HK-2 (cell line): ENCODE results near the gene MEIOB.

Experiments
- DNase-seq: peaks from one replicate; pipeline ENCODE4 v3.0.0-alpha.2; 2018; ENCODE audit not compliant: unreplicated experiment

Gene MEIOB

DNA sequence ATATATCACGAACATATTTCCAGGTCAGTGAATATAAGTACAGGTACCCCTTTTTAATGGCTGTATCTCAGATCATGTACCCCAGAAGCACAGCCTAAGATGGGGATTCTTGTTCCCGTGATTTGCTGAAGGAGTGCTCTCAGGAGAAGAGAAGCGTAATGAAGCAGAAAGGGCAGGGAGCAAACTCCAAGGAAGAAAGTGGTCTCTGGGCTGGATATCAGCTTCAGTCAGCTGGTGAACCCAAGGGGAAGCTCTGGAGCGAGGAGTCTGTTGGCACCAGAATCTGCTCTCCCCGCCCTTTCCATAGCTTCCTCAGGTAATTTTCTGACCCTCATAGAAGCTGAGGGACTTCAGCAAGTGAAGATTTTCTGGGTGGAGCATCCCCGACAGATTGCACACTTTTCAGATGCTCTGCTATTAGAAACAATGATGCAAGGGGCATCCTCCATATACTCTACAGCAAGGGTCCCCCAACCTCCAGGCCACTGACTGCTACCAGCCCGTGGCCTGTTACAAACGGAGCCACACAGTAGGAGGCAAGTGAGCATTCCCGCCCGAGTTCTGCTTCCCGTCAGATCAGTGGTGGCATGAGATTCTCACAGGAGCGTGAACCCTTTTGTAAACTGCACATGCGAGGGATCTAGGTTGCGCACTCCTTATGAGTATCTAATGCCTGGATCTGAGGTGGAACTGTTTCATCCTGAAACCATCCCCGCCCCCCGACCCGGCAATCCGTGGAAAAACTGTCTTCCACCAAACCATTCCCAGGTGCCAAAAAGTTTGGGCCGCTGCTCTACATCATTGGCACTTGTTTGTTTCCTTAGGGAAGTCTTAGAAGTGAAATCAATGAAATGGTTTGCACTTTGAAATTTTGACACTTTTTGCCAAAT, 40.5 kb downstream of the MEIOB start:
- no peak for DNase-seq

DNA sequence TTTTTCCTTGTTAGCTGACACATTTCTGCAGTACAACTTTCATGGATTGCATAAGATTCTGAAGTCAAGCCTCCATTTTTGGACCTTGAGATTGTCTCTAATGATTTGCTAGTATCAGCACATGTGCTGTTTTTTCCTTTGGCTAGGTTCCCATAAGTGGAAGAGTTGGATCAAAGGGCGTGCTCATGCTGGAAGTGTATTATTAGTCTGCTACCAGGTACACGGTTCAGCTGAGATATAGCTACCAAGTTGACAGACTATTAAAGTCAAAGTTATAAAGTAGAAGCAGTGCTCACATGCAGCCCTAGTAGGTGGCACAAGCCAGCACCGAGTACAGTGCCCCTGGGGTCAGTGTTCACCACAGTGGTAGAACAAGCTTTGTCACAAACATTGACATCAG, 41.8 kb downstream of the MEIOB start:
- no peak for DNase-seq

DNA sequence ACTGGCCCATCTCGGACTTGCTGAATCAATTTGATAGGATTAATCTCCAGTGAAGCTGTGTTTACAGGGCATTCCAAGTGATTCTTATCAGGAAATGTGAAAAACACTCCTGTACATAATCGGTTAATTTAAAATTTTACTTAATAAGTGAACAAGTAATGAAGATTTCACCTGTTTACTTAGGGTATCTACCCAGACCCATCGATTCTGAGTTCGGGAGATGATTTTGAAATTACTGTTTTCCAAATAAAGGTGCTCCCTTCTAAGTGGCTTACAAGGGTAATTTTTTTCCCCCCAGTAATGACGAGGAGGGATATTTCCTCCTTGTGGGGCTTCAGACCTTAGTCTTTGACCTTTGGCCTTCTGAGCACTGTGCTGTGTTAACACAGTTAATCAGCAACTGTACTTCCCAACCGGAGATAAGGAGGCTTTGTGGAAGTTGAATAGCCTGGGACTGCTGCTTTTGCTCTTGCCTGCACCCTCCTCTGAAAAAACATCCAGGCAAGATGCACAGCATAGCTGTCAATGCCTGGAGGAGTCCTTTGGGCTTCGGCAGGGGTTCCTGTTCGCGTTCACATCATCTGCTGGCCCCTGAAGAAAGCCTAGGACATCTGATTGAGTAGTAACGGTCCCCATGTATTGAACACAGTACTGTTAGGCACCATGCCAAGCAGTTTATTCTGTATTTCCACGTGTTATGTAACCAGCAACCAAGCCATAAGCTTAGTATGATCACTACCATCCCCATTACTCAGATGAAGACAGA, 43.1 kb downstream of the MEIOB start:
- DNase-seq: no peak

DNA sequence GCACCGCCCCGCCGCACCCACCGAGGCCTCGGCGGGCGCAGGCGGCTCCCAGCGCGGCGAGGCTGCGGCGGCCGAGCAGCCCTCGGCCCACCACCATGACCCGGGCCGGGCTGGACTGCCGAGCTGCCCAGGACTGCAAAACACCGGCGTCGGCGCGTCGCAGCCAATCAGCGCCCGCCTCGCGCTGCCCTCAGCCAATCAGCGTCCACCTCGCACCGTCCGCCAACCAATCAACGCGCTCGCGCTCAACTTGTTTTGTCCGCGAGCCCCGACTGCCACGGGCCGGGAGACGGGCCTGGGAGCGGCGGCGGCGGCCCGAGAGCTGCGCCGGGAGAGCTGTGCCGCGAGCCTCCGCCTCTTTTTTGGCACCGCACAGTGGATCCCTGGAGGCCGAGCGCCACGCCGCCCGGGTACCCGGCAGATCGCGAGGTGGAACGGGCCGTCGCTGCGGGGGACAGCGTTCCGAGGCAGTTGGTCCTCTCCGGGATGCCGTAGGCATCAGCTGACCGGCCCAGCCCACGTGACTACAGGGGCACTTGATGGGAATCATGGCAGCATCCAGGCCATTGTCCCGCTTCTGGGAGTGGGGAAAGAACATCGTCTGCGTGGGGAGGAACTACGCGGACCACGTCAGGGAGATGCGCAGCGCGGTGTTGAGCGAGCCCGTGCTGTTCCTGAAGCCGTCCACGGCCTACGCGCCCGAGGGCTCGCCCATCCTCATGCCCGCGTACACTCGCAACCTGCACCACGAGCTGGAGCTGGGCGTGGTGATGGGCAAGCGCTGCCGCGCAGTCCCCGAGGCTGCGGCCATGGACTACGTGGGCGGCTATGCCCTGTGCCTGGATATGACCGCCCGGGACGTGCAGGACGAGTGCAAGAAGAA, 45.0 kb downstream of the MEIOB start, which contains the start of the genes FAHD1 and HAGH:
FAHD1 (plus strand) TSS at position 516 of the 883 bp plus-strand sequence; CDS start at position 549, 33 bp downstream.
HAGH (minus strand) TSS at position 135 of the 883 bp plus-strand sequence; CDS start at position 97, 38 bp downstream.
- DNase-seq: peak; percentile 90

DNA sequence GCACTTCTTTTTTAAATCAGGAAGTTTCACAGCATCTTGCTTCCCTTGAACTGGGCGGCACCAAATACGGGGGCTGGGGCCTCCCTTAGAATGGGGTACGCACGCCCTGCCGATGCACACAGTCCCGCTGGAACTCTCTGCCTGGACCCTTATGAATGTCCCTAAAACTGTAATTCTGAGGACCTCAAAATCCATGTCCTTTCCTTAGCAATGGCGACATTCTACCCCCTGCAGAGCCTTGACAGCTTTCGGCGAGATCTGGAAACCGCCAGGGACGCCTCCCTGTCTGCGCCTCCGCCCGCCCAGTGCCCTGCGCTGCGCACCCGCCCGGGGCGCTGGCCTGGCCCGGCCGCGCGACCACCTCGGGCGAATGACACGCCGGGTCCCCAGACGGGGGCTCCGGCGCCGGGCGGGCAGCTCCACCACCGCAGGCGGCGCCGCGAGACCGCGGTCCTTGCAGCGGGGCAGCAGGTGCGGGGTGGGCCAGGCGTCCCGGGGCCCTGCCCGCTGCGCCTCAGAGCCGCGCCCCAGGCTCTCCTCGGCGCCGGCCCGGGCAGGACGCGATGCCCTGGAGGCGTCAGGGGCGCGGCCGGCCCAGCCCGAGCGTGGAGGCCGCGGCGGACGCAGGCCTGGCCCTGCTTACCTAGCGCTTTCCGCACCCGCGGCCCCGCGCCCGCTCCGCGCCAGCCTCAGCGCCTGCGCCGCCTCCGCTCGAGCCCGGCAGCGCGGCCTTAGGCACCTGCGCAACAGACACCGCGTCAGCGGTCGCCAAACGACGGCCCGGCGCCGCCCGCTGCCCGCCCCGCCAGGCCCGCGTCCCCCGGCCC, 45.9 kb downstream of the MEIOB start:
- DNase-seq: peak; percentile 38

DNA sequence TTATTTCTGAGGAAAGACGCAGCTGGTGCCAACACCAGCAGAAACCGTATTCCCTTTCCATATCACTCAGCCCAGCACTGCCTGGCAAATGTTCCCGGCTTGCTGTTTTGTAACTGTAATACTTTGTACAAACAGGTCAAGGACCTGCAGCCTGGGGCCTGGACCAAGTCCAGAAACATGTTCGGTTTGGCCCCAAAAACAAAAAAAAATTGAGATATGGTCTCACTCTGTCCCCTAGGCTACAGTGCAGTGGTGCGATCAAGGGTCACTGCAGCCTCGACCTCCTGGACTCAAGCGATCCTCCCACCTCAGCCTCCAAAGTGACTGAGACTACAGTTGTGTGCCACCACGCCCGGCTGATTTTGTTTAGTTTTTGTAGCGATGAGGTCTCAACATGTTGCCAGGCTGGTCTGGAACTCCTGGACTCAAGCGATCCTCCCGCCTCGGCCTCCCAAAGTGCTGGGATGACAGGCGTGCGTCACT, 46.5 kb downstream of the MEIOB start:
- no peak for DNase-seq

DNA sequence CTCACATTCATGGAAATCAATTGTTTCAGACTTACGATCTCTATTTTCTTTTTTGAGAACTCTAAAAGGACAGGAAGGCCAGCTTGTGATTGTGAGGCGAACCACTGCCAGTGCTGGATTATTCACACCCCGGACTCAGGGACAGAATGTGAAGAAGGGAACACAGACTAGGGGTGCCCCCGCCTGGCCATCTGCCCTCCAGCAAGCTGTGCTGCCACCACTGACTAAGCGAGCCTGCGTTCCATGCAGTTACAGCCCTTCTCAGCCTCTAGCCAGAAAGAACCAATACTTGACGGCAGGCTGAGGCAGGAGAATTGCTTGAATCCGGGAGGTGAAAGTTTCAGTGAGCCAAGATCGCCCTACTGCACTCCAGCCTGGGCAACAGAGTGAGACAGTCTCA, 48.1 kb downstream of the MEIOB start:
- DNase-seq: peak; percentile 25

DNA sequence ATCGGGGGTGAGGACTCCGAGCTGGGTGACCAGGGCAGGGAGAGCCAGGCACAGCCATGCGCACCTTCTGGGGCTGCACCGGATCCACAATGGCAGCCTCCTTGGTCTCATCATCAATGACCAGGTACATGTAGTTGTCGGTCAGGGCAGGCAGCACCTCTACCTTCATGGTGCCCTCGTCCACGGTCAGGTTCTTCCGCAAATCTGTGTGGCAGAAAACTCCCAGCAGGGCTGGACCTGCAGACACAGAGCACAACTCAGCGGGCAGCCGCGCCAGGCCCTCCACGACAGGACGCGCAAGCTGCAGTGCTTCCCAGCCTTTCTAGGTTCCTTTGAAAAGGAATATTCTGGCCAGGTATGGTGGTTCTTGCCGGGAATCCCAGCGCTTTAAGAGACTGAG, 49.2 kb downstream of the MEIOB start:
- no peak for DNase-seq

DNA sequence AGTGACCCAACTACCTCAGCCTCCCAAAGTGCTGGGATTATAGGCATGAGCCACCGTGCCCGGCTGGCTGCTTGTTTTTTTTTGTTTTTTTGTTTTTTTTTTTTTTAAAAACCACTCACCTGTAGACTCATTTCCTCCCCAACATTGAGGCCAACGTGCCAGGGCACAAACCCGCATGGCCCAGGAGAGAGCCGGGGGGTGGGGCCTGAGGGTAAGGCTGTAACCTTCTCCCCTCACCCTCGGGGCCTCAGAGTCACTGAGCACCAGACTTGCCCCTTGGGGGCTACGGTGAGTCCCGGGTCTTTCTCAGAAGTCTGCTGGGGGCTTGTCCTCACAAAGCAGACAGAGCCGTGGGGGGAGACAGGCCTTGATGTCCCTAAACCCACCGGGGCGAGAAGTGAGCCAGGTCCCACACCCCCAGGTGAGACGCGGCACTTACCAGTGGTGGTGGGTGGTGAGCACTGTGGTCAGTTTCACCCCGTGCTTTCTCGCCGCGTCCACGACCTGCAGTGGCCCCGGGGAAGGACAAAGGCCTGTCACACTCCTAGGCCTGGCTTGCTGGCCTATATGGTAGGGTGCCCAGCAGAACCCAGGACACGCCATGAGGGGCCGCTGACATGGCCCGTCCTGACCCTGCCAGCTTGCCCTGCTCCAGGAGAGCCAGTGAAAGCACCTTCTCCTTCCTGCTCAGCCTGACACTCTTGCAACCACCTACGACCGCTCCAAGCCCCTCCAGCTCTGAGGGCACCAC, 49.9 kb downstream of the MEIOB start:
- no peak for DNase-seq

DNA sequence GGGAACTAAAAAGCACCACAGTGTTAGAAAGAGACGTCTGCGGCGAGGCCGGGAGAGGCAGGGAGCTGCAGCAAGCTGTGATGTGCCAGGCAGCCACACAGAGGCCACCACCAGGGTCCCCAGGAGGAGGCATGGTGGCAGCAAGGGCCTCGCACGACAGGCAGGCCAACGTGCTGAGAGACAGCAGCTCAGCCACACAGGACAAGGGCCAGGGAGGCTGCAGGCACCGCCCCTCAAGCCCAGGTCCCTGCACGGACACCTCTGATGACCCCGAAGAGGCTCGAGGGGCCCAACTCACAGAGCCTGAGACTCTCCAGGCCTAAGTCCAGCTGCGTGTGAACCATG, 51.0 kb downstream of the MEIOB start:
- DNase-seq: no peak

DNA sequence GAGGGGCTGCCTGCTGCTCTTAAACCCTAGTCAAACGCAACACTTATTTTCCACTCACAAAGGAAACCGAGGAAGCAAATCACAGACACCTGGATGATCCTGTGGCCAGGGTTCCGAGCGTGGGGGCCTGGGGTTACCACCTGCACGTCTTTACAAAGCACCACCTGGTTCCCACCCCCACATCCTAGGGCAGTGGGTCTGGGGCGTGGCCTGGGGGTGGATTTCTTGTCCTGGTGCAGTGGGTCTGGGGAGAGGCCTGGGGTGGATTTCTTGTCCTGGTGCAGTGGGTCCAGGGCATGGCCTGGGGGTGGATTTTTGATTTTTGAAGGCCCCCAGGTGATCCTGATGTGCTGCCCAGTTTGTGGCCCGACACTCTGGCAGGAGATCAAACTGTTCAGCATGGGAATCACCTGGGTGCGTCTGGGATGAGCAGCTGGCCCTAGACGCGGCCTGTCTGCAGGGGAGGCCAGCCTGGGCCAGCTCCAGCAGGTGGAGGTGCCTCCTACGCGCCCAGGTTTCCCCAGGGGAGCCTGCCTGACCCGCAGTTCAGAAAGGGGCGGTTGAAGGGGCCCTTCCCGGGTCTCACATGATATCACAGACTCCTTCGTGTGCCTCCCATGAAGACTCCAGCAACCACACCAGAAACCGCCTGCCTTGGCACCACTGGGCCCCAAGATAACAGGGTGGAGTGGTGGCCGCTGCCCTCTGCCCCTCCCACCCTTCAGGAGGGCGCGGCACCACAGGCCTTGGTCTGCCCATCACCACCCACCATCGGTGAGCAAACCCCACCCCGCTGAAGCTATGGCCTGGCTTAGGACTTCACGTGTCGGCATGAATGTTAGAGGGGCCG, 51.6 kb downstream of the MEIOB start:
- DNase-seq: no peak

DNA sequence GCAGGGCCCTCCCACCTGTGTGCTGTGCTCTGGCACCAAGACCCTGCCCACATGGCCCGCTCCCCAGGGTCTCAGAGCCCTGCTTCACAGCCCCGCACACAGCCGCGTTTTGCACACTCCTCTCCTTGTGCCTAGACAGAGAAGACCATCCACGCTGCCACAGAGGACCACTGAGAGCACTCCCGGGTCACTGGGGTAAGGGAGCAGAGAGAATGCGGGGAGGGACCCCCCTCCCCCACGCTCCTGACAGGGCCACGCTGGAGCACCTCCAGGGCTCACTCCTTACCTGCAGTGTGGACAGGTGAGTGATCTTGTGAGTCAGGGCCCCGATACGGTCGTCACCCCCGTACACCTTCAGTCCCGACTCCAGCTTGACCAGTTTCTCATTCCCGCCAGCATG, 52.4 kb downstream of the MEIOB start:
- no peak for DNase-seq

DNA sequence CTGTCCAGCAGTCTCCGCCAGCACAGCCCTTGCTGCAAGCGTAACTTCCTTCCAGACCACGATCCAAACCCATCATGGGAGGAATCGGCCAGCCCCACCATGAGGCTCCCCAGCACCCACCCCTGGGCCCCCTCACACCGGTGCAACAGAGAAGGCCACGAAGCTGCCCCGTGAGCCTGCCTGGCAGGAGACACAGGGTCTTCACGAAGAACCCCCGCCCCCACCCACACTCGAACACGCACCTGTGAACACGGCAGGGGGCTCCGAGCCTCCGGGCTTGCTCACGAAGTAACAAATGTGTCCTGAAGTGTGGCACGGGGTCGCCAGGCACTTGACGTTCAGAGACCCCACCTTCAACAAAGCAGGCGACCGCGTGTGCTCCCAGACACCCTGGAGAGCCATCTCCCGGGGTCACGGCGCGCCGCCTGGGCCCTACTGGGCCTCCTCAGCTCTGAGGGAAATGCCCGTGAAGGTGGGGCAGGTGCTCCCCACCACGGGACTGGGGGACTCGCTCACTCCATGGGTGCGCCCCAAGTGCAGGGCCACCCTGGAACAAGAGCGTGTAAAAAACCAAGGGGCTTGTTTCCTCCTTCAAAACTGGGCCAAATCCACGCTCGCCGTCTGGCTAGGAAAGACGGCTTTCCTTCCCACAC, 53.0 kb downstream of the MEIOB start:
- no peak for DNase-seq

DNA sequence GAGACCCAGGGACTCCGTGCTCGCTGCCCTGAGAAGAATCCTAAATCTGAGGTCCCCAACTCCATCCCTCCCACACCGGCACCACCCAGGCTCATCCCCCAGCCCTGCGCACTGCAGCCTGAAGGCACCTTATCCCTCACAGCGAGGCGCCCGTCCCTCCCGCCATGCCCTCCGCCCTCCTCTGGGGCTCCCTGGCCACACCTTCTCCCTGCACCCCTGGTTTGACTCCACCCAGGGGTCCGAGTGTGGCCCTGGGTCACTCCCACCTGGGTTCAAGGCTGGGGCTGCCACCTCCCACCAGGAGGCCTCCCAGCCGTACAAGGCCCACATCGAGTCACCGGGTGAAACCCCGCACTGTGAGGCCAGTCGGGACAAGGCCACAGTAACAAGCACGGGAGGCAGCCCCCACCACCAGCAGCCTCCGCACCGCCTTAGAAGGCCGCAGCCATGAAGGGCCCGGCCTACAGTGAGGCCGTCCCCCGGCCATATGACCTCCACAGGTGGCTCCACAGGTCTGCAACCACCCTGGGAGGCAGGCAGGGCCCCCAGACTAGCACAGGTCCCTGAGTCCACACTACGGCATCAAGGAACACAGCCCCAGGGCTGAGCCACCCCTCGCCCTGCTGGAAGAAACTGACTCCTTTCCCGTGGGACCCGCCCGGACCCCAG, 53.6 kb downstream of the MEIOB start:
- DNase-seq: no peak

DNA sequence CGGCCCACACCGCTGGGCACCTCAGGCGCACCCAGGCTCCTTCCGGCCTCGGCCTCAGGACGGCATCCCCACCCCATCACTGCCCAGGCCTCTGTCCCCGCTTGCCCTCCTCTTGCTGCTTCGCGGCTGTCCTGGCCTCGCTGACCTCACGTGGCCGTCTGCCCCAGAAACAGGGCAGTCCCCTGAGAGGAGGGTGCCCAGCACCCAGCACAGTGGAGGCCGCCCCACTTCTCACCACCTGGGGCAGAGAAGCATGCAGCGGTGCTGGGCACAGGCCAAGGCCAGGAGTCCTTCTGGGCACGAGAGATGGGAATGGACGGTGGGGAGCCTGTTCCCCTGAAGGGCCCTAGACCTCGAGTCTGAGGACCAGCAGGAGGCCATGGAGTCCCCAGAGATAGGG, 54.2 kb downstream of the MEIOB start:
- no peak for DNase-seq

DNA sequence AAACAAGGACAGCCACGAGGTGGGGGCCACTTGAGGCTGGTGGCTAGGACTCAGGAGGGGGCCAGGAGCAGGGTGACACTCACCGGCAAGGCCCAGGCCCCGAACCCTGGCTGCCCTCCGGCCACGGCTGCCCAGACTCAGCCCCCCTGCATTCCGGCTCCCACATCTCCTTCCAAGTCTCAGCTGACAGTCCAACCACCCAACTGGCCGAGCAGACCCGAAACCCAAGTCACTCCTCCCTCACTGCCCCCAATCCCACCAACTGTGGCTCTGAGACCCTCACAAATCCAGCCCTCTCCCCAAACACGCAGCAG, 54.7 kb downstream of the MEIOB start:
- DNase-seq: no peak

DNA sequence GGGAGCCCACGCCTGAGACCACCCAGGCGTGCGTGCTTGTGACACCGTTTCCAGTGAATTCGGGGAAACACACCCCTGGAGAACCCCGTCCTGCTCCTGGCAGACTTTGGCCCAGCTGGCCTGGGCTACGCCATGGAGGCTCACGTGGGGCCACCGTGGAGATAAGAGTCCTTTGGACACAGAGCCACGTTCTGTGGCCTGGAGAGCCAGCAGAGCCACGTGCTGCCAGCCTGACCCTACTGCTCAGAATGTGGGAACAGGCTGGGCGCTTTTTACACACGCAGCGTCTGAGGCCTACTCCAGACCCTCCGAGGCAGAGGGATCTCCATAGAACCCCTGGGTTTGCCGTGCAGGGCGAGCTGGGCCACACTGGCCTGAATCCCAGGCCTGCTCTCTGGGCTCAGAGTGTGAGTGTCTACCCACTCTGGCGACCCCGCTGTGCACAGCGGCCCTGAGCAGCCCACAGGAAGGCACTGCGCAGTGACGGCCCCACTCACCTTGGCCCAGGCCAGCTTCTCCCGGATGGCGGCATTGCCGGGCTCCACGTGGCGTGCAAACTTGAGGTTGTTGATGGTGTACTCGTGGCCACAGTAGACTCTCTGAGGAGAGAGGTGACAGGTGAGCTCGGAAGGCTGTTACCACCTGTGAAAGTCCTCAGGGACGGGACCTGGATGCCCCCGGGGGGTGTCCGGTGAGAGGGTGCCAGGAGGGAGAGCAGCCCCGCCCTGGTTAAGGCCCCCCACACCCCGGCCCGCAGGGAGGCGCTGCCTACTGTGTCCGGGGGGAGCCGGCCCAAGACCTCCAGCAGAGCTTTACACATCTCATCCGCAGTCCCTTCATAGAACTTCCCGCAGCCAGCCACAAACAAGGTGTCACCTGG, 55.3 kb downstream of the MEIOB start:
- no peak for DNase-seq
